Vagina (tissue), 2 donors: ENCODE measurements around the gene EPB41L2.

Experiments
- POLR2A ChIP-seq, 2 donors: fragments of 450-650 bp; IDR thresholded peaks; one replicate each; pipeline ENCODE4 v1.6.1; 2017; ENCODE audit warnings: antibody characterized with exemption in 2 of 2, mild to moderate bottlenecking in 2 of 2, moderate library complexity in 2 of 2
- POLR2AphosphoS5 ChIP-seq, 2 donors: sonication (generic); formaldehyde crosslinking; IDR thresholded peaks; one replicate each; pipeline ENCODE4 v1.9.0; 2017; ENCODE audit warnings: antibody characterized with exemption in 2 of 2, mild to moderate bottlenecking in 2 of 2, low read depth in 1 of 2; ENCODE audit not compliant: insufficient read depth in 1 of 2
- TF ChIP-seq, protein P1 (sequence below), 3 experiments: fragments of 450-650 bp in 2 of 3; fragments of 200-600 bp in 1 of 3; sonication (generic) in 1 of 3; IDR thresholded peaks; one replicate each; pipeline ENCODE4 v1.5.1; 2017 to 2019; ENCODE audit warnings: antibody characterized with exemption in 3 of 3, mild to moderate bottlenecking in 2 of 3, moderate library complexity in 2 of 3

DNA sequence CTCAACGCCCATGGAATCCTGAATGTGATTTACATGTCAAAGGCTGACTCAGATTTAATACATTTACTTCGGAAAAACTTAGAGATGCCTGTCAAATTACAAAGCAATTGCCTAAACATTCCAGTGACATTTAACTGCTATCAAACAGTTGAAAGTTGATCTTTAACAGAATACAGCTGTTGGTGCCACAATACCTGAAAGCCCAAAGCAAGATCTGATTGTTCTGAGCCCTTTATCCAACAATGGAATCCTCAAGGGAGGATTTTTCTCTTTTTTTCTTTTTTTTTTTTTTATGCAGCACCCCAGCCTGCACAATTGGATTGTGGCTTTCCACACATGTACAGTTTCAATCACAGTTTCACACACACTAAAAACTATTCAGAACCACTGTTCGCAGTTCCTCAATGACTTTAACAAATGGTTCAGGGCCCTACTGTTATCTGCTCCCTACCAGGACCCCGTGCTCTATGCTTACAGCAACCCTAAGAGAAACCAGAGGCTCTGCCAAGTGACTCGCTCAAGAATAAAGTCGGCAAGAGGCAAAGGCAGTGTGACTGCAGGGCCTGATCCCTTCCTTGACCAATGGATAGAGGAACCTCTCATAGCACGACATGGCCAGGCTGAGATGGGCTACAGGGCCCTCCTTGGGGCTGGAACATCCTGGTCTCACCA lies 33.3 kb downstream of the EPB41L2 start:
- TF ChIP-seq, protein P1, sequence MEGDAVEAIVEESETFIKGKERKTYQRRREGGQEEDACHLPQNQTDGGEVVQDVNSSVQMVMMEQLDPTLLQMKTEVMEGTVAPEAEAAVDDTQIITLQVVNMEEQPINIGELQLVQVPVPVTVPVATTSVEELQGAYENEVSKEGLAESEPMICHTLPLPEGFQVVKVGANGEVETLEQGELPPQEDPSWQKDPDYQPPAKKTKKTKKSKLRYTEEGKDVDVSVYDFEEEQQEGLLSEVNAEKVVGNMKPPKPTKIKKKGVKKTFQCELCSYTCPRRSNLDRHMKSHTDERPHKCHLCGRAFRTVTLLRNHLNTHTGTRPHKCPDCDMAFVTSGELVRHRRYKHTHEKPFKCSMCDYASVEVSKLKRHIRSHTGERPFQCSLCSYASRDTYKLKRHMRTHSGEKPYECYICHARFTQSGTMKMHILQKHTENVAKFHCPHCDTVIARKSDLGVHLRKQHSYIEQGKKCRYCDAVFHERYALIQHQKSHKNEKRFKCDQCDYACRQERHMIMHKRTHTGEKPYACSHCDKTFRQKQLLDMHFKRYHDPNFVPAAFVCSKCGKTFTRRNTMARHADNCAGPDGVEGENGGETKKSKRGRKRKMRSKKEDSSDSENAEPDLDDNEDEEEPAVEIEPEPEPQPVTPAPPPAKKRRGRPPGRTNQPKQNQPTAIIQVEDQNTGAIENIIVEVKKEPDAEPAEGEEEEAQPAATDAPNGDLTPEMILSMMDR (IDR thresholded peaks at IDR 0.05), result no peak
- TF ChIP-seq POLR2AphosphoS5 (IDR thresholded peaks at IDR 0.05; ENCODE audit: insufficient read depth in 1 of 2, low read depth in 1 of 2), result no peak
- TF ChIP-seq POLR2A (IDR thresholded peaks at IDR 0.05), result no peak
